Measurements from ENCODE around the gene ARHGEF1.

Gene ARHGEF1

DNA sequence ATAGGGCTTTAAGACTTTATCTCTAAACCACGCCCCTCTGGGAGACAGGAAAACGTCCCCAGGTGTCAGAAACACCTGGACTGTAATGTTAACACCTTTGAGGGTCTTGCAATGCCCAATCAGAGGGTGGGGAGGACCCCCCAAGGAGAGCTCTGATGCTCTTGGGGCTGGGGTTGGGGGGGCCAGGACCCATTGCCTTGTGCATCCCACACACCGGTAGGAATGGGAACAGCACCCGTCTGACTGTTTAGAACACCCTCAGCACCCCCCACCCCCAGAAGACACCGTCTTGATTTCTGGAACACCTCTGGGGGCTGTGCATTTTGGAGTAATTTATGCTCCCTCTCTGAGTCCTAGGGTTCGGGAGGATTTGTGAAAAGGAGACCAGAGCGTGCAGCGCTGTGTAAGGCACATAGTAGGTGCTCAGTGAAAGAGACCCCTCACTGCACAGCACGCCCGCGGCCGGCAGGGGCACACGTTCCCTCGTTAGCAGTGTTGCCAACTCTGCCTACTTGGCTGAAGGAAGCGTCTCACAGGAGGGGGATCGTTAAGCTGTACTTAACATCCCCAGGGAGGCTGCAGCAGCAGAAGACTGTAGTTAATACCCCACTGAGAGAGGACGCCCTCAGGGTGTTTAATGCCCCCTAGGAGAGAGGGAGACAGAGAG lies 48.1 kb downstream of the ARHGEF1 start:
- in situ Hi-C loops (cut with MboI; ENCODE audit: low sequenced_read_pairs, unreplicated experiment) = no loop called here
- TF ChIP-seq, protein P1, sequence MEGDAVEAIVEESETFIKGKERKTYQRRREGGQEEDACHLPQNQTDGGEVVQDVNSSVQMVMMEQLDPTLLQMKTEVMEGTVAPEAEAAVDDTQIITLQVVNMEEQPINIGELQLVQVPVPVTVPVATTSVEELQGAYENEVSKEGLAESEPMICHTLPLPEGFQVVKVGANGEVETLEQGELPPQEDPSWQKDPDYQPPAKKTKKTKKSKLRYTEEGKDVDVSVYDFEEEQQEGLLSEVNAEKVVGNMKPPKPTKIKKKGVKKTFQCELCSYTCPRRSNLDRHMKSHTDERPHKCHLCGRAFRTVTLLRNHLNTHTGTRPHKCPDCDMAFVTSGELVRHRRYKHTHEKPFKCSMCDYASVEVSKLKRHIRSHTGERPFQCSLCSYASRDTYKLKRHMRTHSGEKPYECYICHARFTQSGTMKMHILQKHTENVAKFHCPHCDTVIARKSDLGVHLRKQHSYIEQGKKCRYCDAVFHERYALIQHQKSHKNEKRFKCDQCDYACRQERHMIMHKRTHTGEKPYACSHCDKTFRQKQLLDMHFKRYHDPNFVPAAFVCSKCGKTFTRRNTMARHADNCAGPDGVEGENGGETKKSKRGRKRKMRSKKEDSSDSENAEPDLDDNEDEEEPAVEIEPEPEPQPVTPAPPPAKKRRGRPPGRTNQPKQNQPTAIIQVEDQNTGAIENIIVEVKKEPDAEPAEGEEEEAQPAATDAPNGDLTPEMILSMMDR (IDR thresholded peaks at IDR 0.05; ENCODE audit: borderline replicate concordance, control extremely low read depth, extremely low read depth, insufficient read depth, missing control alignments) = no peak
- no peak for DNase-seq (ENCODE audit: low spot score)

DNA sequence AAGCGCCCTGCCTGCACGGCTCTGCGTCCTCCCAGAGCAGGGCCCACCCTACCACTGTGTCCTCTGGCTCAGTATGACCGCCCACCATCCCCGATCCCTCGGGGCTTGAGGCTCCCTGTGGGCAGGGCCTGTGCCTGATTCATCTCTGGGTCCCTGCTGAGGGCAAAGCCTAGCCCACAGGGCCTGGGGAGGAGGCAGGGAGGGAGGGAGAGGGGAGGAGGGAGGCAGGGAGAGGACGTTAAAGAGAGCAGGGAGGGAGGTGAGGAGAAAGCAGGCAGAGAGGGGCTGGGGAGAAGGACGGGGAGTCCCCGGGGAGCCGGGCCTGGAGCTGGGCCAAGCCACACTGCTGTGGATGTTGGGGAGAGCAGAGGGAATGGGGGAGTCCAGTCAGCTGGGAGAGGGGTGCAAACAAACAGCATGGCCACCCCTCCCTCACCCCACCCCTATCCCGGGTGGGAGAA lies 49.3 kb downstream of the ARHGEF1 start:
- no peak for DNase-seq (ENCODE audit: low spot score)
- in situ Hi-C loops (cut with MboI; ENCODE audit: low sequenced_read_pairs, unreplicated experiment) = no loop called here
- TF ChIP-seq, protein P1 (IDR thresholded peaks at IDR 0.05; ENCODE audit: borderline replicate concordance, control extremely low read depth, extremely low read depth, insufficient read depth, missing control alignments) = no peak

DNA sequence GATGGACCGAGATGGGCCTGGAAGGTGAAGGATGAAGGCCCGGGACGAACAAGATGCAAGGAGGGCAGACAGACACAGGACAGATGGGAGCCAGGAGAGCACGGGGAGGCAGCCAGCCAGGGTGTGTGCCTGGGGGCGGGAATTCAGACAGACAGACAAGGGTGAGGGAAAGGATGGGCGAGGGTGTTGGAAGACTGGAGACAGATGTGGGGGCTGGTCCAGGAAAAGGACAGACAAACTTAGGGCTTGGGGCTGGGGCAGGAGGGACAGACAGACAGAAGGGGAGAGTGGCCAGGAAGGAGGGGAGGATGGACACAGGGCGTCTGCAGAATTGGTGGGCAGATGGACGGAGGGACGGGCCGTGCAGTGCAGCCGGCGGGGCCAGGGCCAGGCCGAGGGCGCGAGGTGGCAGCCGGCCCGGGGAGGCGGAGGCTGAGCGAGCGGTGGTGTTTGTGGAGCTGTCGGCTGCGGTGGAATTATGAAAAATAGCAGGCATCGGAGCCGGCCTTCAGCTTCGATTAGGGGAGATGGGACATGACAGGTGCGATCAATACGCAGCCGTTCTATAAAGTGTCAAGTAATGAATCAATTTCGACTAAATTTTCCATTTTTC lies 49.8 kb downstream of the ARHGEF1 start:
- in situ Hi-C loops (cut with MboI; ENCODE audit: low sequenced_read_pairs, unreplicated experiment) = no loop called here
- TF ChIP-seq, protein P1 (IDR thresholded peaks at IDR 0.05; ENCODE audit: borderline replicate concordance, control extremely low read depth, extremely low read depth, insufficient read depth, missing control alignments) = no peak
- DNase-seq (ENCODE audit: low spot score) = no peak

DNA sequence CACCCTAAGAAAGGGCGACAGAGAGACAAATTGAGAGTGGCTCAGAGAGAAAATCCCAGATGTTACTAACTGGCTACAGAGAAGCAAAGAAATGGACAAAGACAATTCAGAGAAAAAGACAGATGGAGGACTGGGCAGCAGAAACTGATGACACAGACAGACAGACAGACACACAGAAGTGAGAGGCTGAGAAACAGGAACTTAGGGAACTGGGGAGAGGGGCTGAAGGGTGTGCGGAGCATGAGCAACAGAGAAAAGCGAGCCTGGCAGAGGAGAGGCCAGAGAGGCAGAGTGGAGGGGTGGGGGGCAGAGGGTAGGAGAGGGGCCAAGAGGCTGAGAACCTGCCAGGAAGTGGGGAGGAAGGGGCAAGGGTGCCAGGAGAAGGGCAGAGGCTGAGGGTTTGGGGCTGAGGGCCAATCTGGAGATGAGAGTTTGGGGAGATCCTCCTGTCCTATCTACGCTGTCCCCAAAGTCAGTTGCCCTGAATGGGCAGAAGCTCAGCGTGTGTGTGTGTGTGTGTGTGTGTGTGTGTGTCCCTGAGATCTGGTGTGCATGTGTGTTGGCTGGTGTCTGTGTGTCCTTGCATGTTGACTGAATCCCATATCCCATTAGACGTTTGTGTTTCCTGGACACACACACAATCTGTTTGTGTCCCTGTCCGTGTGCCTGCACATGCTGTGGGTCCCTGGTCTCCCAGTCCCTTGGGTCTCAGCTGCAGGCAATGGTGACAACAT lies 50.9 kb downstream of the ARHGEF1 start:
- in situ Hi-C loops (cut with MboI; ENCODE audit: low sequenced_read_pairs, unreplicated experiment) = no loop called here
- DNase-seq (ENCODE audit: low spot score) = no peak
- TF ChIP-seq, protein P1 (IDR thresholded peaks at IDR 0.05; ENCODE audit: borderline replicate concordance, control extremely low read depth, extremely low read depth, insufficient read depth, missing control alignments) = no peak

DNA sequence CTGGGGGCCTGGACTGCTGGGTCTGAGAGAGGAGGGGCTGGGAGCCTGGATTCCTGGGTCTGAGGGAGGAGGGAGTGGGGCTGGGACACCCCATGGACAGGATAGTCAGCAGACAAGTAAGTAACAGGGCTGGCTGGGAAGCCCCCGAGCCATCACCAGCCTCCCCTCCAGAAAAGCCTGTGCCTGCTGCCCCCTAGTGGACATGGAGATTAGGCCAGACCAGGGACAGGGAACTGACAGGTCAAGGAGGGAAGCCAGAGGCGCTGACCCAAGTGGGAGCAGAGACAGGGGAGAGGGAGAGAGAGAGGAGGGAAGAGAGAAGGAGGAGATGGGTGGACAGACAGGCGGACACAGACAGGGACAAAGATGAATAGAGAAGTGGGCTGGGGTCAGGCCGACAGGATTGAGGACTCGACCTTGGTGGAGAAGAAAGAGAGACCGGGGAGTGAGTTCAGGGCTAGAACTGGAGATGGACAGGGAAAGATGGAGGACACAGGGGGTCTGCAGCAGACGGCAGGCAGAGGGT lies 51.9 kb downstream of the ARHGEF1 start:
- TF ChIP-seq, protein P1 (IDR thresholded peaks at IDR 0.05; ENCODE audit: borderline replicate concordance, control extremely low read depth, extremely low read depth, insufficient read depth, missing control alignments) = peak; percentile 94
- DNase-seq (ENCODE audit: low spot score) = peak; percentile 92
- in situ Hi-C loops (cut with MboI; ENCODE audit: low sequenced_read_pairs, unreplicated experiment) = no loop called here

DNA sequence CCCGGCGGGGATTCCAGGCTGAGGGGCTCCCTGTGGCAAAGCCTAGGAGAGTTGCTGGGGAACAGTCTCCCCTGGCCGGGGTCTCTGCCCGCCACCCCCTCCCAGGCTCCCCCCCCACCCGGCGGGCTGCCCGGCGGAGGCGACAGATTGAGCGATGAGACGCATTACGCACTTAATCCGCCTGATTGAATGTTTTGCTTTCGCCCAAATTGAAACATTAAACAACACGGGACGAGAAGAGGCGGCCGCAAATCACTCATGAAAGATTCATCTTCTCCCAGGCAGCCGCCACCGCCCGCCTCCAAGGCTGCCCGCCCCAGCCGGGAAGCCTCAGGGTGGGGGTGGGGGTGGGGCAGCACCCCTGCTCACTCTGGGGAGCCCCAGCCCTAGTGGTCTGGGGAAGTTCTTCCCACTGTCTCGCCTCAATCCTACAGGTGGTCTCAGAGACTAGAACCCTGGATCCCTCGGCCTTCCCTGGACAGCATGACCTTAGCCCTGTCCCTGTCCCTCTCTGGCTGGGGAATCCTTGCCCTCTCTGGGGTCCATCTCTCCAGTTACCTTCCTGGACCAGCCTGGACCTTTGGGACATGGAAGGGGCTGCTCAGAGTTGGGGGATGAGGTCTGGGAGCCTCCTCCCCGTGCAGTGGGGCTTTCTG lies 52.9 kb downstream of the ARHGEF1 start:
- in situ Hi-C loops (cut with MboI; ENCODE audit: low sequenced_read_pairs, unreplicated experiment) = no loop called here
- no peak for DNase-seq (ENCODE audit: low spot score)
- TF ChIP-seq, protein P1 (IDR thresholded peaks at IDR 0.05; ENCODE audit: borderline replicate concordance, control extremely low read depth, extremely low read depth, insufficient read depth, missing control alignments) = no peak

Measured in GM13976 (cell line).